Coronary artery (tissue), 2 donors: ENCODE results near the gene MIEN1.

Source experiments
- DNase-seq: peaks from one replicate; pipeline ENCODE4 v3.0.0-alpha.2; 2017; ENCODE audit warnings: low spot score
- H3K27ac ChIP-seq, 2 donors: fragments of 200-600 bp; sonication (generic); one replicate each; pipeline ENCODE4 v1.5.1; 2016 to 2019
- H3K4me3 ChIP-seq: fragments of 200-600 bp; sonication (generic); 2 replicates; pipeline ENCODE4 v1.5.1; 2016; ENCODE audit warnings: mild to moderate bottlenecking, moderate library complexity
- TF ChIP-seq, protein P1 (sequence below): fragments of 200-600 bp; sonication (generic); IDR thresholded peaks from one replicate; pipeline ENCODE4 v1.5.1; 2019; ENCODE audit warnings: antibody characterized with exemption

Gene MIEN1

DNA sequence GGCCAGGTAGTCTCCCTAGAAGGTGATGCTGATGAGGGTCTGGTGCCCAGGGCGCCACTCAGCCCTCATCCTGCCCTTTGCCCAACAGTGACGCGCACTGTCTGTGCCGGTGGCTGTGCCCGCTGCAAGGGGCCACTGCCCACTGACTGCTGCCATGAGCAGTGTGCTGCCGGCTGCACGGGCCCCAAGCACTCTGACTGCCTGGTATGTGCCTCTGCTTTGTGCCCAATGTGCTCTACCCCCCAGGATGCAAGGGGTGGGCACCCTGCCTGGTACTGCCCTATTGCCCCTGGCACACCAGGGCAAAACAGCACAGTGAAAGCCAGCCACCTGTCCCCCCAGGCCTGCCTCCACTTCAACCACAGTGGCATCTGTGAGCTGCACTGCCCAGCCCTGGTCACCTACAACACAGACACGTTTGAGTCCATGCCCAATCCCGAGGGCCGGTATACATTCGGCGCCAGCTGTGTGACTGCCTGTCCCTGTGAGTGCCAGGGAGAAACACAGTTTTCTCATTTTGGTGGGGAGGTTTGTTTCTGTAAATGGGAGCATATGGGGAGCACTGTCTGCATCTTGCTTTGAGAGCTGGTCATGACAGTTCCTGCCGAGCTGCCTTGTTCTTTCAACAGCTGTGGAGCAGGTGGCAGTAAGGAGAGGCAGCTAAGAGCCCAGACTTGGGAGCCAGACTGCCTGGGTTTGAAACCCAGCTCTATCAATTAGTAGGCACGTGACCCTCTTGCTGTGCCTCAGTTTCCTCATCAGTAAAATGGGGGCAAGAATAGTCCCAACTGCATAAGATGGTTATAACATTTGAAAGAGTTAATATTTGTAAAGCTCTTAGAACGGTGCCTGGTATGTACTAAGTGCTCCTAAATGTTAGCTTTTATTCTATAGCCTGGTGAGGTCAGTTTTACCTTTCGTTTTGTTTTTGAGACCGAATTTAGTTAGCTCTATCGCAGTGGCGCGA lies 20.1 kb downstream of the MIEN1 start:
- TF ChIP-seq, protein P1, sequence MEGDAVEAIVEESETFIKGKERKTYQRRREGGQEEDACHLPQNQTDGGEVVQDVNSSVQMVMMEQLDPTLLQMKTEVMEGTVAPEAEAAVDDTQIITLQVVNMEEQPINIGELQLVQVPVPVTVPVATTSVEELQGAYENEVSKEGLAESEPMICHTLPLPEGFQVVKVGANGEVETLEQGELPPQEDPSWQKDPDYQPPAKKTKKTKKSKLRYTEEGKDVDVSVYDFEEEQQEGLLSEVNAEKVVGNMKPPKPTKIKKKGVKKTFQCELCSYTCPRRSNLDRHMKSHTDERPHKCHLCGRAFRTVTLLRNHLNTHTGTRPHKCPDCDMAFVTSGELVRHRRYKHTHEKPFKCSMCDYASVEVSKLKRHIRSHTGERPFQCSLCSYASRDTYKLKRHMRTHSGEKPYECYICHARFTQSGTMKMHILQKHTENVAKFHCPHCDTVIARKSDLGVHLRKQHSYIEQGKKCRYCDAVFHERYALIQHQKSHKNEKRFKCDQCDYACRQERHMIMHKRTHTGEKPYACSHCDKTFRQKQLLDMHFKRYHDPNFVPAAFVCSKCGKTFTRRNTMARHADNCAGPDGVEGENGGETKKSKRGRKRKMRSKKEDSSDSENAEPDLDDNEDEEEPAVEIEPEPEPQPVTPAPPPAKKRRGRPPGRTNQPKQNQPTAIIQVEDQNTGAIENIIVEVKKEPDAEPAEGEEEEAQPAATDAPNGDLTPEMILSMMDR, result no peak
- Histone ChIP-seq H3K4me3 (no peak overlapping the region), H3K27ac (no peak overlapping the region)
- DNase-seq, result no peak

DNA sequence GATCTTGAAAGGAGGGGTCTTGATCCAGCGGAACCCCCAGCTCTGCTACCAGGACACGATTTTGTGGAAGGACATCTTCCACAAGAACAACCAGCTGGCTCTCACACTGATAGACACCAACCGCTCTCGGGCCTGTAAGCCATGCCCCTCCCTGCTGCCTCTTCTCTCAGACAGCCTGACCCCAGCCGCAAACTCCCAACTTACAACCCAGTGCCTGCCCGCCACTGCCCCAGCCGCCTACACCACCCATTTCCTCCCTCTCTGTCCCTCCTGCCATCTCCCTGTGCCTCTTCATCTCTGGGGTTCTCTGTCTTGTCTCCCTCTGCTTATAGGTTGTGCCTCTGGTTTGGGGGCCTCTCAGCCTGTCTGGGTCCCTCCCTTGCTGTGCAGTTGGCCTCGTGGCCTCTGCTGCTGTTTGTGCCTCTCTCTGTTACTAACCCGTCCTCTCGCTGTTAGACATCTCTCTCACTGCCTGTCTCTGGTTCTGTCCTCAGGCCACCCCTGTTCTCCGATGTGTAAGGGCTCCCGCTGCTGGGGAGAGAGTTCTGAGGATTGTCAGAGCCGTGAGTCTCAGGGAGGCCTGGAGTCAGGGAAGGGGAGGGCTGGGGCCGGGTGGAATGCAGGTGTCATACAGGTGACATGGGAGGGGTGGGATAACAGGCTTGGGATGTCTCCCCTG lies 20.9 kb downstream of the MIEN1 start:
- no peak overlapping the region for H3K27ac ChIP-seq
- TF ChIP-seq, protein P1, result no peak
- H3K4me3 ChIP-seq, result no peak overlapping the region
- no peak for DNase-seq

DNA sequence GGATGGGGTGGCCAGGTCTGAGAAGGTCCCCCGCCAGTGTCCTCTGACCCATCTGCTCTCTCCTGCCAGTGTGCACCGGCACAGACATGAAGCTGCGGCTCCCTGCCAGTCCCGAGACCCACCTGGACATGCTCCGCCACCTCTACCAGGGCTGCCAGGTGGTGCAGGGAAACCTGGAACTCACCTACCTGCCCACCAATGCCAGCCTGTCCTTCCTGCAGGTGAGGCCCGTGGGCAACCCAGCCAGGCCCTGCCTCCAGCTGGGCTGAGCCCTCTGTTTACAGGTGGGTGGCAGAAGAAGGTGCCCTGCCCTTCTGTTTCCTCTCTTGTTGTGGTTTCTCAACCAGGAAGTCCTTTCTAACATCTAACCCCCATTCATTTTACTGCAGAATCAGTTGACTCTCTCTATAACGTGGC lies 23.4 kb downstream of the MIEN1 start:
- H3K27ac ChIP-seq, result peak overlapping the region in 1 of 2 donors; percentile 85
- H3K4me3 ChIP-seq, result no peak overlapping the region
- TF ChIP-seq, protein P1, result no peak
- no peak for DNase-seq

DNA sequence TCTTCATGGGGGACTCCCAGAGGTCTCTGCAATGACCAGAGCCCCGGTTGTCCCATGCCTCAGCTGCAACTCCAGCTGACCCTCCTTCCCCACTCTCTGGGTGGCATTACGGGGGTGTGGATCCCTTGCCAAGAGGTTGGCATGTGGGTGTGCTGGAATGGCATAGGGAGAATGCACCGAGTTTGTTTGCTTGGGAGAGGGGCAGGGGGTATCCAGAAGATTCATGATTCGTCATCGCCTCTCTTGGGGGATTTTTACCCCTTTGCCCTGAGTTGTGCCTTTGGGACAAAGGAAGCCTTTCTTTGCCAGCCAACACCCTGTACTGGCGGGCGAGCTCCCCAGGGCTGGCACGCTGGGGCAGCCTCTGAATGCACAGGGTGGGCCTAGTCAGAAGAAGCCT lies 23.9 kb downstream of the MIEN1 start:
- H3K4me3 ChIP-seq, result no peak overlapping the region
- DNase-seq, result no peak
- peak overlapping the region; percentile 69 to 85 for H3K27ac ChIP-seq
- TF ChIP-seq, protein P1, result no peak

DNA sequence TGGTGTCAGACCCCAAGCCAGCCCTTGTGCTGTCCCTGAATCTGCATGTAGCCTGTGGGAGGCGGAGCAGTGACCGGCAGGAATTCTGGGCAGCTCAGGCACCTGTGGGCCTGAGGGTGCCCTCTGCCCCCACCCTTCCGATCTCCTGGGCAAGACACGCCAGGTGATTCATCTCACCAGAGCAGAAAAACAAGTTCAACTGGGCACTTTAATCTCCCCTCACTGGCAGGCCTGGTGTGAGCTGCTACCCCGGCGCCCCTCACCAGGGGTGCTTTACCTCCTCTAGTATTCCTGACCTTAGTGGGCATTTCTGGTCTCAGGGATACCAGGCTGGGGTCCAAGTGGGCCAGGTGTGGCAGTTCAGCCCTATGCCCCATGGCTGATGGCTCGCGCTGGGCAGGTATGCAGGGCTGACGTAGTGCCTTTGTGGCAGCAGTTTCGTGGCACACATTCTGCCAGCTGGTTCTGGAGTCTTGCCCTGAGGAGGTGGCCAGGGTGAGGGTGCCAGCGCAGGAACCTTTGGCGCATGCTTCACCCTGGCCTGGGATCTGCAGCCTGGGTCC lies 24.5 kb downstream of the MIEN1 start:
- TF ChIP-seq, protein P1, result no peak
- H3K4me3 ChIP-seq, result peak overlapping the region; percentile 51
- DNase-seq, result no peak
- H3K27ac ChIP-seq, result peak overlapping the region; percentile 69 to 85

DNA sequence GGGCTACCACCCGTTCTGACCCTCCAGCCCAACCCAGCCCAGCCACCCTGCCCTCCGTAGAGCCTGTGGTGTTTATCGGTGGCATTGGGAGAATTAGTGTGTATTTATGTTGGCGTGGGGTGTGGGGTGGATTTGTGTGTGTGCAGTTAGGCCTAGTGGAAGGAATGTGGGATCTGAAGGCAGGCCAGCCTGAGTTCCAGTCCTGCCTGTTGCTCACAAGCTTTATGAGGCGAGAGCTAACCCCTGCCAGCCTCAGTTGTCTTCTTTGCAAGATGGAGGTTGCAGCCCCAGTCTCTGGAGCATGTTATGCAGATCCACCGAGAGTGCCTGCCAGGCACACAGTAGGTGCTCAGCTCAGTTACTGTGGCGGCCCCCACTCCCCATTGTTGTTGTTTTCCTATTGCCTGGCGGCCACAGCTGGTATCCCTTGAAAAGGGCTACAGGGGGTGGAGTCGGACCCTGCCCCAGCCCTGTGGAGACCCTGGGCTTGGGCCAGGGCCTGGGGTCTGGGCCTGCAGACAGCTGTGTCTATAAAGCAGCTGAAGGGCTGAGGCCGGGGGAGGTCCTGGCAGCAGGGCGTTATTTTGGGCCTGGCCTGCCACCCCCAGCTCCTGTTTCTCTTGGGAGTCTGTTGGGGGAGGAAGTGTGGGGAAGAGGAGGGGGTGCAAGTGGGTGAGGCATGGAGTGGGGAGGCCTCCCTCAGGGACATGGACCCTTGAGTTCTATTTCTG lies 25.3 kb downstream of the MIEN1 start:
- peak overlapping the region; percentile 51 for H3K4me3 ChIP-seq
- peak overlapping the region; percentile 69 to 85 for H3K27ac ChIP-seq
- DNase-seq, result no peak

More for the DNA sequence above, 25.3 kb downstream of the MIEN1 start:
- TF ChIP-seq, protein P1, result peak; percentile 32
